ENCODE data around the gene BLTP2. TPM values are rescaled to one million over a fixed set of nuclear protein-coding genes. Genes with fewer than 3 reads are reported as not detected.

BLTP2 gene
- total RNA-seq, 1 donor: 170 TPM

- Histone ChIP-seq H2AFZ (ENCODE audit: low read length) (no peak overlapping the region), H3K4me1 (ENCODE audit: insufficient read depth, low read length) (no peaks in the 10 kb centered on the region), H3K36me3 (ENCODE audit: insufficient read depth, low read length) (peaks cover 85% of the 10 kb centered on the region), H3K79me2 (ENCODE audit: insufficient read depth, low read length) (no peaks in the 10 kb centered on the region), H3K27me3 (ENCODE audit: insufficient read depth, low read length) (no peaks in the 10 kb centered on the region), H3K9me3 (ENCODE audit: low read depth, low read length) (no peaks in the 10 kb centered on the region), H3K4me3 (ENCODE audit: insufficient read depth, low read length) (no peak overlapping the region), H4K20me1 (ENCODE audit: insufficient read depth, low read length) (peaks cover 4% of the 10 kb centered on the region), H3K4me2 (ENCODE audit: insufficient read depth, low read length) (no peak overlapping the region), H3K27ac (ENCODE audit: low read depth, low read length) (no peak overlapping the region)
- DNase-seq (ENCODE audit: insufficient read length, low spot score, missing footprints): no peak
- no peak for TF ChIP-seq CTCF (IDR thresholded peaks at IDR 0.05; ENCODE audit: extremely low read depth, low read depth, low read length)
Measured at GRCh38 chr17:28623696-28624095, 21.3 kb downstream of the BLTP2 start.

- H3K9me3 ChIP-seq (ENCODE audit: low read depth, low read length): no peaks in the 10 kb centered on the region
- H3K36me3 ChIP-seq (ENCODE audit: insufficient read depth, low read length): peaks cover 87% of the 10 kb centered on the region
- no peak overlapping the region for H3K4me3 ChIP-seq (ENCODE audit: insufficient read depth, low read length)
- no peaks in the 10 kb centered on the region for H3K4me1 ChIP-seq (ENCODE audit: insufficient read depth, low read length)
- DNase-seq (ENCODE audit: insufficient read length, low spot score, missing footprints): no peak
- peaks cover 4% of the 10 kb centered on the region for H4K20me1 ChIP-seq (ENCODE audit: insufficient read depth, low read length)
- TF ChIP-seq CTCF (IDR thresholded peaks at IDR 0.05; ENCODE audit: extremely low read depth, low read depth, low read length): no peak
- H3K79me2 ChIP-seq (ENCODE audit: insufficient read depth, low read length): no peaks in the 10 kb centered on the region
- no peak overlapping the region for H2AFZ ChIP-seq (ENCODE audit: low read length)
- H3K4me2 ChIP-seq (ENCODE audit: insufficient read depth, low read length): no peak overlapping the region
- no peaks in the 10 kb centered on the region for H3K27me3 ChIP-seq (ENCODE audit: insufficient read depth, low read length)
- H3K27ac ChIP-seq (ENCODE audit: low read depth, low read length): no peak overlapping the region
Measured at GRCh38 chr17:28622186-28622585, 22.8 kb downstream of the BLTP2 start.

GRCh38 chr17:28620010-28620409 lies 24.9 kb downstream of the BLTP2 start:
- Histone ChIP-seq H3K27ac (ENCODE audit: low read depth, low read length) (no peak overlapping the region), H3K4me1 (ENCODE audit: insufficient read depth, low read length) (no peaks in the 10 kb centered on the region), H3K9me3 (ENCODE audit: low read depth, low read length) (no peaks in the 10 kb centered on the region), H3K36me3 (ENCODE audit: insufficient read depth, low read length) (peaks cover 94% of the 10 kb centered on the region), H3K27me3 (ENCODE audit: insufficient read depth, low read length) (no peaks in the 10 kb centered on the region), H4K20me1 (ENCODE audit: insufficient read depth, low read length) (peaks cover 4% of the 10 kb centered on the region), H2AFZ (ENCODE audit: low read length) (no peak overlapping the region), H3K79me2 (ENCODE audit: insufficient read depth, low read length) (no peaks in the 10 kb centered on the region), H3K4me2 (ENCODE audit: insufficient read depth, low read length) (no peak overlapping the region), H3K4me3 (ENCODE audit: insufficient read depth, low read length) (no peak overlapping the region)
- no peak for TF ChIP-seq CTCF (IDR thresholded peaks at IDR 0.05; ENCODE audit: extremely low read depth, low read depth, low read length)
- DNase-seq (ENCODE audit: insufficient read length, low spot score, missing footprints): no peak

GRCh38 chr17:28618464-28618863 lies 26.5 kb downstream of the BLTP2 start:
- no peak overlapping the region for H3K4me2 ChIP-seq (ENCODE audit: insufficient read depth, low read length)
- H3K4me3 ChIP-seq (ENCODE audit: insufficient read depth, low read length): no peak overlapping the region
- no peaks in the 10 kb centered on the region for H3K4me1 ChIP-seq (ENCODE audit: insufficient read depth, low read length)
- no peaks in the 10 kb centered on the region for H3K9me3 ChIP-seq (ENCODE audit: low read depth, low read length)
- peaks cover 2% of the 10 kb centered on the region for H4K20me1 ChIP-seq (ENCODE audit: insufficient read depth, low read length)
- no peak for TF ChIP-seq CTCF (IDR thresholded peaks at IDR 0.05; ENCODE audit: extremely low read depth, low read depth, low read length)
- DNase-seq (ENCODE audit: insufficient read length, low spot score, missing footprints): no peak
- H2AFZ ChIP-seq (ENCODE audit: low read length): no peak overlapping the region
- peaks cover 94% of the 10 kb centered on the region for H3K36me3 ChIP-seq (ENCODE audit: insufficient read depth, low read length)
- no peaks in the 10 kb centered on the region for H3K79me2 ChIP-seq (ENCODE audit: insufficient read depth, low read length)
- no peaks in the 10 kb centered on the region for H3K27me3 ChIP-seq (ENCODE audit: insufficient read depth, low read length)
- no peak overlapping the region for H3K27ac ChIP-seq (ENCODE audit: low read depth, low read length)
